HepG2 (cell line): ENCODE data around the gene GRIK2. TPM values are rescaled to one million over a fixed set of nuclear protein-coding genes. Genes with fewer than 3 reads are reported as not detected.

Experiments
- ATAC-seq: fragments of 200-7000 bp; cut with Tn5 transposase; 3 replicates; pipeline ENCODE4 v1.9.1; 2020; ENCODE audit warnings: mild to moderate bottlenecking, moderate library complexity
- BruUV-seq: library from RNA; stranded (reverse); fragments of 400-500 nt; replicated peaks from 2 replicates; lab custom pipeline; 2021; lab: Mats Ljungman, UMichigan
- CTCF ChIA-PET: fragments of 300-600 bp; formaldehyde crosslinking; extraction: SDS; loops from one replicate; lab custom pipeline; 2021; ENCODE audit warnings: low total read pairs, inconsistent platforms, low intra/inter-chr PET ratio; lab: Yijun Ruan, JAX
- POLR2A ChIA-PET: fragments of 350-600 bp; sonication (Branson Sonifier 250); formaldehyde crosslinking; loops from one replicate; lab custom pipeline; 2020; ENCODE audit warnings: antibody characterized with exemption, inconsistent platforms; lab: Yijun Ruan, JAX
- DNase-seq: peaks from one replicate; pipeline ENCODE4 v3.0.0-alpha.2; 2015; ENCODE audit warnings: low spot score
- FAIRE-seq: peaks from 3 replicates; lab custom pipeline; 2011; peaks lifted over from hg19 to GRCh38; lab: Jason Lieb, UNC
- H2AFZ ChIP-seq: one replicate; pipeline ENCODE4 v1.6.1; 2011; ENCODE audit warnings: low read length, inconsistent platforms
- H3K27ac ChIP-seq: fragments of 300-600 bp; 3 replicates; pipeline ENCODE4 v1.8.0; 2011; ENCODE audit warnings: mixed run types, mild to moderate bottlenecking, mixed read lengths, low read length, inconsistent platforms; ENCODE audit not compliant: insufficient read depth; ENCODE audit errors: extremely low read length
- H3K27me3 ChIP-seq, 2 experiments: fragments of 200-600 bp in 1 of 2; 2 replicates in 1 of 2; 3 replicates in 1 of 2; pipeline versions ENCODE4 v1.6.0 to v1.8.0; 2011; ENCODE audit warnings: low read length in 2 of 2, mild to moderate bottlenecking in 2 of 2, moderate library complexity in 2 of 2, inconsistent platforms in 1 of 2; ENCODE audit not compliant: insufficient read depth in 2 of 2, control insufficient read depth in 1 of 2
- H3K36me3 ChIP-seq, 2 experiments: fragments of 200-600 bp in 1 of 2; replicated peaks in 1 of 2; 2 replicates in 1 of 2; 3 replicates in 1 of 2; pipeline versions ENCODE4 v1.5.1 to v1.8.0; 2011; ENCODE audit warnings: low read length in 2 of 2, inconsistent platforms in 1 of 2; ENCODE audit not compliant: insufficient read depth in 2 of 2, control insufficient read depth in 1 of 2
- H3K4me1 ChIP-seq: 2 replicates; pipeline ENCODE4 v1.5.1; 2012; ENCODE audit warnings: low read length, inconsistent platforms; ENCODE audit not compliant: insufficient read depth
- H3K4me2 ChIP-seq: 2 replicates; pipeline ENCODE4 v1.6.0; 2011; ENCODE audit warnings: low read depth, low read length, inconsistent platforms
- H3K4me3 ChIP-seq, 3 experiments: fragments of 200-600 bp in 1 of 3; sonication (generic), shearing (Covaris generic) in 1 of 3; replicated peaks in 1 of 3; 2 replicates each; pipeline ENCODE4 v1.5.1; 2011 to 2016; ENCODE audit warnings: low read length in 3 of 3, inconsistent platforms in 2 of 3, low read depth in 2 of 3, mild to moderate bottlenecking in 2 of 3, control low read depth in 1 of 3, mixed read lengths in 1 of 3; ENCODE audit not compliant: insufficient read depth in 1 of 3
- H3K79me2 ChIP-seq: one replicate; pipeline ENCODE4 v1.6.1; 2011; ENCODE audit warnings: low read length, inconsistent platforms; ENCODE audit not compliant: insufficient read depth
- H3K9ac ChIP-seq: 2 replicates; pipeline ENCODE4 v1.6.0; 2011; ENCODE audit warnings: mild to moderate bottlenecking, low read depth, low read length, inconsistent platforms; ENCODE audit not compliant: insufficient read depth
- H3K9me3 ChIP-seq: 2 replicates; pipeline ENCODE4 v1.5.1; 2012; ENCODE audit warnings: mild to moderate bottlenecking, low read length
- H4K20me1 ChIP-seq: 2 replicates; pipeline ENCODE4 v1.6.0; 2011; ENCODE audit warnings: inconsistent platforms, mild to moderate bottlenecking, low read length, moderate library complexity; ENCODE audit not compliant: insufficient read depth
- CBX5 ChIP-seq: sonication (generic); formaldehyde crosslinking; IDR thresholded peaks from 2 replicates; pipeline ENCODE4 v1.4.0; 2020; ENCODE audit warnings: missing genetic modification reagents, borderline replicate concordance
- EEA1 ChIP-seq: sonication (generic); formaldehyde crosslinking; IDR thresholded peaks from 2 replicates; pipeline ENCODE4 v1.5.1; 2020; ENCODE audit warnings: mild to moderate bottlenecking, missing genetic modification reagents, borderline replicate concordance
- FOXA1 ChIP-seq, 2 experiments: fragments of 450-650 bp in 1 of 2; sonication (generic) in 1 of 2; formaldehyde crosslinking in 1 of 2; IDR thresholded peaks; 2 replicates each; pipeline versions ENCODE4 v1.4.0 to v1.6.1; 2016 to 2020; ENCODE audit warnings: missing genetic modification reagents in 1 of 2
- KLF15 ChIP-seq: sonication (generic); formaldehyde crosslinking; IDR thresholded peaks from 2 replicates; pipeline ENCODE4 v1.8.1; 2023; ENCODE audit warnings: borderline replicate concordance, mild to moderate bottlenecking, inconsistent platforms, missing genetic modification reagents, mixed read lengths
- NCOA1 ChIP-seq: sonication (generic); formaldehyde crosslinking; IDR thresholded peaks from 2 replicates; pipeline ENCODE4 v1.9.0; 2021; ENCODE audit warnings: missing genetic modification reagents
- SMARCE1 ChIP-seq: fragments of 450-650 bp; IDR thresholded peaks from 2 replicates; pipeline ENCODE4 v1.6.1; 2017; ENCODE audit warnings: borderline replicate concordance
- ZFP36L2 ChIP-seq: sonication (generic); formaldehyde crosslinking; IDR thresholded peaks from 2 replicates; pipeline ENCODE4 v1.4.0; 2020; ENCODE audit warnings: missing genetic modification reagents
- ZNF296 ChIP-seq: sonication (generic); formaldehyde crosslinking; conservative IDR thresholded peaks from 2 replicates; pipeline ENCODE4 v1.5.0; 2020; ENCODE audit warnings: mild to moderate bottlenecking, missing genetic modification reagents
- ZSCAN31 ChIP-seq: sonication (generic); formaldehyde crosslinking; IDR thresholded peaks from 2 replicates; pipeline ENCODE4 v1.5.0; 2020; ENCODE audit warnings: low read depth, mild to moderate bottlenecking, missing genetic modification reagents
- WGBS: methylation state at CpG from one replicate; pipeline ENCODE4 v1.1.6; 2017; ENCODE audit warnings: low lambda C conversion rate; 5-methylcytosine and 5-hydroxymethylcytosine counted together
- in situ Hi-C: cut with HindIII; loops from 2 replicates; pipeline ENCODE4 v1.10.0; 2017; ENCODE audit warnings: low pct_unique_long_range_greater_than_20kb; ENCODE audit not compliant: extremely low pct_ligation_motif_present
- intact Hi-C: fragments of 100-400 bp; cut with micrococcal nuclease; formaldehyde crosslinking; loops from one replicate; pipeline ENCODE4 v1.10.0; 2022; ENCODE audit not compliant: unreplicated experiment
- polyA plus RNA-seq, 8 experiments: library from polyadenylated mRNA; depleted of rRNA in 3 of 8; stranded (reverse) in 7 of 8; unstranded in 1 of 8; fragments of >200 nt; fragmentation: Illumina TruSeq in 4 of 8; extraction: Trizol in 4 of 8; gene quantifications; 2 replicates each; pipeline versions ENCODE4 v1.2.1 to v1.2.3, GENCODE V29; 2011 to 2016; ENCODE audit warnings: low read depth in 4 of 8, missing spikeins in 1 of 8, mixed read lengths in 1 of 8; ENCODE audit not compliant: insufficient read depth in 1 of 8
- total RNA-seq, 5 experiments: library from RNA; depleted of rRNA; stranded (reverse); fragments of >200 nt; fragmentation: Illumina TruSeq; extraction: Trizol; gene quantifications; 2 replicates each; pipeline ENCODE4 v1.2.3, GENCODE V29; 2016; ENCODE audit warnings: low read depth in 1 of 5
- TF ChIP-seq, protein P1 (sequence below): sonication (generic); formaldehyde crosslinking; IDR thresholded peaks from 2 replicates; pipeline ENCODE4 v1.5.0; 2020; ENCODE audit warnings: mild to moderate bottlenecking, missing genetic modification reagents, moderate library complexity
- TF ChIP-seq, protein P2 (sequence below): sonication (generic); formaldehyde crosslinking; IDR thresholded peaks from 2 replicates; pipeline ENCODE4 v1.4.0; 2020; ENCODE audit warnings: mild to moderate bottlenecking, missing genetic modification reagents
- TF ChIP-seq, protein P3 (sequence below): sonication (generic); formaldehyde crosslinking; conservative IDR thresholded peaks from 2 replicates; pipeline ENCODE4 v1.8.1; 2023; ENCODE audit warnings: missing genetic modification reagents
- TF ChIP-seq, protein P4 (sequence below): IDR thresholded peaks from 2 replicates; pipeline ENCODE4 v1.6.1; 2012; ENCODE audit warnings: low read depth, low read length, improper control_type of control experiment

The GRIK2 gene
- total and polyA plus RNA-seq, 2 of the 13 experiments (the other 11 are each of a cell fraction or from before 2014, with no cell fraction given), result not detected

DNA sequence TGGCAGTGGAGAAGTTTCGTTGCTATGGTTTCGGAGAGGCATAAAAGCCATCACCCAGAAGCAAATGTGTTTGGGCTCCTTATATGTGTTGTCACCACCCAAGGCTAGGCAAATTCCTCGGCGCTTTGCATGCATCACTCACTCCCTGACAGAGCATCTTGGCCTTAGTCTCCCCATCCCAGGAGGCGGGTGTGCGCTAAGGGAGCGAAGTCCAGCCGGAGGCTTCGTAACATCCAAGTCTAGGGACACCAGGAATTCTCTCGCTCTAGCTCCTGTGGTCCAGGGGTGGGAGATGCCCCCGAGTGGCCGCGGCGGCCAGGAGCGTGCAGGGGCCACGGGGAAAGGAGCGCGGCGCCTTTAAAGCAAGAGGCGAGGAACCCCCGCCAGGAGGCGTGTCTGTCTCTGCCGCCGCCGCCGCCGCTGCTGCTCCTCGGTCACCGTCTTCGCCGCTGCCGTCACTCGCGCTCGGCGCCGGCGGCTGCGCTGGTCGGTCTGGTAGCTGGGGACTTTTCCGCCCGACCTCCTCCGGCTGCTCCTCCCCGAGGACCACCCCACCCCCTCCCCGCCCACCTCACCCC lies at the start of gene GRIK2 (continued):
- TF ChIP-seq, protein P1, sequence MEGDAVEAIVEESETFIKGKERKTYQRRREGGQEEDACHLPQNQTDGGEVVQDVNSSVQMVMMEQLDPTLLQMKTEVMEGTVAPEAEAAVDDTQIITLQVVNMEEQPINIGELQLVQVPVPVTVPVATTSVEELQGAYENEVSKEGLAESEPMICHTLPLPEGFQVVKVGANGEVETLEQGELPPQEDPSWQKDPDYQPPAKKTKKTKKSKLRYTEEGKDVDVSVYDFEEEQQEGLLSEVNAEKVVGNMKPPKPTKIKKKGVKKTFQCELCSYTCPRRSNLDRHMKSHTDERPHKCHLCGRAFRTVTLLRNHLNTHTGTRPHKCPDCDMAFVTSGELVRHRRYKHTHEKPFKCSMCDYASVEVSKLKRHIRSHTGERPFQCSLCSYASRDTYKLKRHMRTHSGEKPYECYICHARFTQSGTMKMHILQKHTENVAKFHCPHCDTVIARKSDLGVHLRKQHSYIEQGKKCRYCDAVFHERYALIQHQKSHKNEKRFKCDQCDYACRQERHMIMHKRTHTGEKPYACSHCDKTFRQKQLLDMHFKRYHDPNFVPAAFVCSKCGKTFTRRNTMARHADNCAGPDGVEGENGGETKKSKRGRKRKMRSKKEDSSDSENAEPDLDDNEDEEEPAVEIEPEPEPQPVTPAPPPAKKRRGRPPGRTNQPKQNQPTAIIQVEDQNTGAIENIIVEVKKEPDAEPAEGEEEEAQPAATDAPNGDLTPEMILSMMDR (CRISPR knock-in tag), result 0 out of 2 replicates have a peak, but pooled peaks have one; percentile 5
- TF ChIP-seq CBX5 (CRISPR knock-in tag), result no peak

DNA sequence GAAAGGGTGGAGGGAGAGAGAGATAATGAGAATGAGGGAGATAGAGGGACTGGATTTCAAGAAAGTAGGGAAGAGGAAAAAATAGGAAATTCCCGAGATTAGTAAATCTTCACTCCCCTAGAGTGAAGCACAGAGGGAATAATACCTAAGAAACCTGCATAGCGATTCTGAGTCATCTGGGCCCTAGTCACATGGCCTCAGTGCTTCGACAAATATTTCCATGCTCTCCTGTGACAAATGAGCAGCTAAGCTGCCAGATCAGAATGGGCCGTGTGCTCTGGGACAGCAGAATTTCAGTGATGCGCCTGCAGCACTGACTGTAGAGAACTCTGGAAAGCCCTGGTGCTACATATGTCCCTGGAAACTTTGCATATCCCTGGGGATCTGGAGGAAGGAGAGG lies 48.6 kb upstream of the GRIK2 start:
- no peaks in the 10 kb centered on the region for H4K20me1 ChIP-seq
- POLR2A ChIA-PET, result no interaction called here
- H3K27ac ChIP-seq, result no peak overlapping the region
- no peak overlapping the region for H3K4me2 ChIP-seq
- TF ChIP-seq ZFP36L2 (CRISPR knock-in tag) (no peak), ZNF296 (CRISPR knock-in tag) (no peak), EEA1 (no peak), SMARCE1 (no peak), ZSCAN31 (CRISPR knock-in tag) (no peak), FOXA1 (IDR thresholded peaks at IDR 0.05) (no peak), FOXA1 (CRISPR knock-in tag; IDR thresholded peaks at IDR 0.05) (no peak), NCOA1 (no peak), KLF15 (CRISPR knock-in tag) (no peak)
- TF ChIP-seq, protein P2, sequence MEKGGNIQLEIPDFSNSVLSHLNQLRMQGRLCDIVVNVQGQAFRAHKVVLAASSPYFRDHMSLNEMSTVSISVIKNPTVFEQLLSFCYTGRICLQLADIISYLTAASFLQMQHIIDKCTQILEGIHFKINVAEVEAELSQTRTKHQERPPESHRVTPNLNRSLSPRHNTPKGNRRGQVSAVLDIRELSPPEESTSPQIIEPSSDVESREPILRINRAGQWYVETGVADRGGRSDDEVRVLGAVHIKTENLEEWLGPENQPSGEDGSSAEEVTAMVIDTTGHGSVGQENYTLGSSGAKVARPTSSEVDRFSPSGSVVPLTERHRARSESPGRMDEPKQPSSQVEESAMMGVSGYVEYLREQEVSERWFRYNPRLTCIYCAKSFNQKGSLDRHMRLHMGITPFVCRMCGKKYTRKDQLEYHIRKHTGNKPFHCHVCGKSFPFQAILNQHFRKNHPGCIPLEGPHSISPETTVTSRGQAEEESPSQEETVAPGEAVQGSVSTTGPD, result no peak
- TF ChIP-seq, protein P3, sequence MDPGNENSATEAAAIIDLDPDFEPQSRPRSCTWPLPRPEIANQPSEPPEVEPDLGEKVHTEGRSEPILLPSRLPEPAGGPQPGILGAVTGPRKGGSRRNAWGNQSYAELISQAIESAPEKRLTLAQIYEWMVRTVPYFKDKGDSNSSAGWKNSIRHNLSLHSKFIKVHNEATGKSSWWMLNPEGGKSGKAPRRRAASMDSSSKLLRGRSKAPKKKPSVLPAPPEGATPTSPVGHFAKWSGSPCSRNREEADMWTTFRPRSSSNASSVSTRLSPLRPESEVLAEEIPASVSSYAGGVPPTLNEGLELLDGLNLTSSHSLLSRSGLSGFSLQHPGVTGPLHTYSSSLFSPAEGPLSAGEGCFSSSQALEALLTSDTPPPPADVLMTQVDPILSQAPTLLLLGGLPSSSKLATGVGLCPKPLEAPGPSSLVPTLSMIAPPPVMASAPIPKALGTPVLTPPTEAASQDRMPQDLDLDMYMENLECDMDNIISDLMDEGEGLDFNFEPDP (CRISPR knock-in tag), result no peak
- TF ChIP-seq, protein P4, sequence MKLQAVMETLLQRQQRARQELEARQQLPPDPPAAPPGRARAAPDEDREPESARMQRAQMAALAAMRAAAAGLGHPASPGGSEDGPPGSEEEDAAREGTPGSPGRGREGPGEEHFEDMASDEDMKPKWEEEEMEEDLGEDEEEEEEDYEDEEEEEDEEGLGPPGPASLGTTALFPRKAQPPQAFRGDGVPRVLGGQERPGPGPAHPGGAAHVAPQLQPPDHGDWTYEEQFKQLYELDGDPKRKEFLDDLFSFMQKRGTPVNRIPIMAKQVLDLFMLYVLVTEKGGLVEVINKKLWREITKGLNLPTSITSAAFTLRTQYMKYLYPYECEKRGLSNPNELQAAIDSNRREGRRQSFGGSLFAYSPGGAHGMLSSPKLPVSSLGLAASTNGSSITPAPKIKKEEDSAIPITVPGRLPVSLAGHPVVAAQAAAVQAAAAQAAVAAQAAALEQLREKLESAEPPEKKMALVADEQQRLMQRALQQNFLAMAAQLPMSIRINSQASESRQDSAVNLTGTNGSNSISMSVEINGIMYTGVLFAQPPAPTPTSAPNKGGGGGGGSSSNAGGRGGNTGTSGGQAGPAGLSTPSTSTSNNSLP, result no peak
- FAIRE-seq (no peak), DNase-seq (no peak), ATAC-seq (no peak)
- H2AFZ ChIP-seq, result no peak overlapping the region
- no peaks in the 10 kb centered on the region for H3K9me3 ChIP-seq
- 2% methylated on average over 5 of the region's 5 CpGs for WGBS
- no peaks in the 10 kb centered on the region for H3K36me3 ChIP-seq
- H3K4me1 ChIP-seq, result no peaks in the 10 kb centered on the region
- no peak overlapping the region for H3K9ac ChIP-seq
- intact Hi-C loops, result loop anchor here (5.0 kb wide), 1 partner anchor 867 kb away; no protein-coding TSS in a partner anchor
- no TSS peak for BruUV-seq
- no peak overlapping the region for H3K4me3 ChIP-seq
- in situ Hi-C loops, result no loop called here
- no peaks in the 10 kb centered on the region for H3K27me3 ChIP-seq
- CTCF ChIA-PET, result no interaction called here
- no peaks in the 10 kb centered on the region for H3K79me2 ChIP-seq
